Measurements from ENCODE around the gene SLC26A3.

Gene SLC26A3

DNA sequence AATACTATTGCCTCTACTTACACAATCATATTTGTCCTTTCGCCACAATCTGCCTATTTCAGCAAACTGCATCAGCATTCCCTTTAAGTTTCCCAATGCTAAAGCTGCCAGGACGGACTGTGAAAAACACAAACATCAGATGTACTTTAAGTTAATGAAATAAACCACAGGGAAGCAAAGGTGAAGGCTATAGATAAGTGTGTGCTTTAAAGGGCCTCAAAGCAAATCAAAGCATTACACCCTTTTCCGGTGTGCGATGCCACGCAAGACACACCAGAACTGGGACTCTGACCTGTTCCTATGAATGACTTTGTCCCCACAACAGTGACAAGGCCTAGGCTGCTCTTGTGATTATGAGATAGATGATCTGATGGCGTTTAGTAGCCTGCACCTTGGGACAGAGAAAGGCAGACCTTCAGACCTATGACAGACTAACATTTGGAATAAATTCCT, 23.4 kb downstream of the SLC26A3 start:
- DNase-seq (ENCODE audit: low spot score), result no peak
- TF ChIP-seq CTCF (IDR thresholded peaks at IDR 0.05; ENCODE audit: extremely low read depth, missing control alignments), result no peak

DNA sequence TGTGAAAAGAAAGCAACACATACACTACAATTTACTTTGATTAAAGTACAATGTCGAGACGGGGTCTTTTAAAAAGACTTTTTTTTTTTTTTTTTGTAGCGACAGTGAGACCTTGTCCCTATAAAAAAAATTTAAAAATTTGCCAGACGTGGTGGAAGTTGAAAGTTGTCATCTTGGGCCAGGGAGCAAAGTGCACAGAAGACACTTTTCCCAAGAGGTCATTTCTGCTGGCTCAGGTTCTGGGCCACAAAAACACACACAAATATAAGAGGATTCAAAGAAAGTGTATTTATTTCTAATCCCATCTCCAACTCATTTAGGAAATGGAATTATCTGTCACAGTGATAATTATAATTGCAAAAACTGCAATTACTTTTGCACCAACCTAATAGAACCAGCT, 24.7 kb downstream of the SLC26A3 start:
- TF ChIP-seq CTCF (IDR thresholded peaks at IDR 0.05; ENCODE audit: extremely low read depth, missing control alignments), result no peak
- no peak for DNase-seq (ENCODE audit: low spot score)

DNA sequence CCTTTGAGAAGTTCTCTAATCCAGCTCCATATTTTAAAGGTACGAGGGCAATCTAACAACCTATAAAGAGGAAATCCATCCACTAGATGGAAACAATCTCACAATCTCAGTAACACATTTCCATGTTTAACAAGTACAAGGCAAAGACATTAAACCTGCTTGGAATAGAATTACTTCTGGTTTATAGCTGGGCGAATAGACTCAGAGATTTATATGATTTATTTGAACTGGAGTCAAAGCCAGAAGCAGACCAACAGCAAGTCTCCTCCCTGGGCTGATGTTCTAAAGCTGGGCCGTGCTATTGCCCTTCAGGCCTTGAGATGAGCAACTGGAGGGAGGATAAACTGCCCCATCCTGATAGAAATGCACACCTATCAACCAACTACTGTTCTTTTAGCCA, 25.3 kb downstream of the SLC26A3 start:
- no peak for DNase-seq (ENCODE audit: low spot score)

DNA sequence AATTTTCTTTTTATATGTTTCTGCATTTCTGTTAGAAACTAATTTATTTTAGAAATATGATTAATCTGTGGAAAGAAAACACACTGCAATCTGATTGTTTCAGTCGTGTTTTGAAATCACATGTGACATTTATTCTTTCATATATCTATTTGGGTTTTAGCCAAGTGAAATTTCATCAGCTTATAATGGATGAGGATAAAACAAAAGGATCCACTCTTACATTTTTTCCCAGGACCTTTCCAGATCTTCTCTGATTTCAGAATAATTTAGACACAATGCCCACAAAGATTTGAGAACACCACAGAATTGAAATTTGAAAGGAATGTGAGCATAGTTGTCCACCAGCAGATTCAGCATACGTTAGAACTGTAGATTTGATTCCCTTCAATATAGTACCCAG, 30.0 kb downstream of the SLC26A3 start:
- TF ChIP-seq CTCF (IDR thresholded peaks at IDR 0.05; ENCODE audit: extremely low read depth, missing control alignments), result no peak
- no peak for DNase-seq (ENCODE audit: low spot score)

More for the DNA sequence above, 25.3 kb downstream of the SLC26A3 start:
- no peak for TF ChIP-seq CTCF (IDR thresholded peaks at IDR 0.05; ENCODE audit: extremely low read depth, missing control alignments)

DNA sequence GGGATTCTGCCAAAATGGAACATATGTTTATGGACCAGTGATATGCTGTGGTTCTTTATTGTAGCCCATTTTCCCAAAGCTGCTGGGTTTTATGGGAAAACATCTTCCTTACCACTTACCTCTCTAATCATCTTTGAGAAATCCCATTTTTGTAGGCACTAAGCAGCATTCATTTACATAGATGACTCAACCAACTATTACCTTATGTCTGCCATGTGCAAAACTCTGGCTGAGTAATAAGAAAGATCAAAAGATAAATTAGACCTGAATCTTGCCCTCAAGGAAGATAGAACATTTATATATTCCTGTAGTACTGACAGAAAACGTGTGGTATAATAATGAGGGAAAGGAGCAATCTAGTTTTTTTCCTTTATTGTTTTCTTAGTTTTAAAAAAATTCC, 34.8 kb downstream of the SLC26A3 start:
- DNase-seq (ENCODE audit: low spot score), result no peak
- TF ChIP-seq CTCF (IDR thresholded peaks at IDR 0.05; ENCODE audit: extremely low read depth, missing control alignments), result no peak

- TF ChIP-seq CTCF (IDR thresholded peaks at IDR 0.05; ENCODE audit: extremely low read depth, missing control alignments), result no peak
- DNase-seq (ENCODE audit: low spot score), result no peak
Observed at GRCh38 chr7:107767391-107767790, 35.6 kb downstream of the SLC26A3 start.

GRCh38 chr7:107758667-107759066, 44.4 kb downstream of the SLC26A3 start:
- no peak for DNase-seq (ENCODE audit: low spot score)

More at GRCh38 chr7:107758667-107759066, 44.4 kb downstream of the SLC26A3 start:
- TF ChIP-seq CTCF (IDR thresholded peaks at IDR 0.05; ENCODE audit: extremely low read depth, missing control alignments), result no peak

Measured in GM20000 (cell line).